ENCODE results near the gene ZCCHC7. TPM values are rescaled to one million over a fixed set of nuclear protein-coding genes. Genes with fewer than 3 reads are reported as not detected.
"Not testable (repeated sequence)": the region's sequence is repeated elsewhere in the genome, so short reads cannot be mapped to it uniquely, and the experiment has no call there.

Gene ZCCHC7
- polyA plus RNA-seq, 3 donors, result 8.7 to 12.9 (median 12.5) TPM

GRCh38 chr9:37085233-37085632 lies 35.1 kb upstream of the ZCCHC7 start:
- Histone ChIP-seq H4K20me1 (ENCODE audit: insufficient read depth, low read length) (peaks cover 14% of the 10 kb centered on the region), H3K9me3 (replicated peaks in 1 of 2; ENCODE audit: control insufficient read depth in 1 of 2, insufficient read depth in 1 of 2, low read length in 2 of 2) (no peaks in the 10 kb centered on the region), H3K27me3 (ENCODE audit: control insufficient read depth in 2 of 2, insufficient read depth in 2 of 2, low read length in 2 of 2) (no peaks in the 10 kb centered on the region), H3K79me2 (ENCODE audit: insufficient read depth, low read length) (peaks cover 26% of the 10 kb centered on the region), H2AFZ (ENCODE audit: insufficient read depth, low read depth, low read length, poor library complexity, severe bottlenecking) (no peak overlapping the region), H3K4me1 (ENCODE audit: control insufficient read depth in 1 of 2, insufficient read depth in 2 of 2, low read length in 2 of 2) (peaks cover 4 to 14% of the 10 kb centered on the region in 2 donors), H3K4me2 (replicated peaks; ENCODE audit: extremely low read depth, low read length, poor library complexity, severe bottlenecking) (no peak overlapping the region), H3K4me3 (replicated peaks in 1 of 3; ENCODE audit: low read depth in 2 of 3, low read length in 3 of 3) (no peak overlapping the region), H3K9ac (ENCODE audit: insufficient read depth, low read length, poor library complexity, severe bottlenecking) (no peak overlapping the region), H3K36me3 (replicated peaks in 1 of 2; ENCODE audit: control insufficient read depth in 1 of 2, insufficient read depth in 2 of 2, low read length in 2 of 2) (peaks cover 21 to 36% of the 10 kb centered on the region in 2 donors), H3K27ac (ENCODE audit: low read depth in 1 of 2, low read length in 2 of 2) (no peak overlapping the region)
- Mint-ChIP-seq H3K4me1 (peaks cover 25% of the 10 kb centered on the region), H3K27ac (no peak overlapping the region), H3K27me3 (ENCODE audit: low read depth in 3 of 3) (peaks cover 0 to 2% (median 0%) of the 10 kb centered on the region in 3 donors), H3K36me3 (peaks cover 29% of the 10 kb centered on the region in 2 donors), H3K4me3 (no peak overlapping the region), H3K9me3 (no peaks in the 10 kb centered on the region)
- no peak for DNase-seq
- intact Hi-C loops (cut with micrococcal nuclease), result no loop called here
- WGBS (ENCODE audit: insufficient coverage), result no CpG with 5 or more reads among the region's 1 CpG
- no peak for TF ChIP-seq CTCF (IDR thresholded peaks at IDR 0.05)

GRCh38 chr9:37092714-37093295 lies 27.6 kb upstream of the ZCCHC7 start:
- H4K20me1 ChIP-seq (ENCODE audit: insufficient read depth, low read length); H3K4me1 ChIP-seq (ENCODE audit: control insufficient read depth in 1 of 2, insufficient read depth in 2 of 2, low read length in 2 of 2); H3K4me3 ChIP-seq (replicated peaks in 1 of 3; ENCODE audit: low read depth in 2 of 3, low read length in 3 of 3); H3K27ac ChIP-seq (ENCODE audit: low read depth in 1 of 2, low read length in 2 of 2); H3K79me2 ChIP-seq (ENCODE audit: insufficient read depth, low read length); DNase-seq; H3K9me3 ChIP-seq (replicated peaks in 1 of 2; ENCODE audit: control insufficient read depth in 1 of 2, insufficient read depth in 1 of 2, low read length in 2 of 2); intact Hi-C loops (cut with micrococcal nuclease); H3K27me3 ChIP-seq (ENCODE audit: control insufficient read depth in 2 of 2, insufficient read depth in 2 of 2, low read length in 2 of 2); H3K27me3 Mint-ChIP-seq (ENCODE audit: low read depth in 3 of 3); H3K9ac ChIP-seq (ENCODE audit: insufficient read depth, low read length, poor library complexity, severe bottlenecking); H3K4me1 Mint-ChIP-seq; H2AFZ ChIP-seq (ENCODE audit: insufficient read depth, low read depth, low read length, poor library complexity, severe bottlenecking); H3K4me2 ChIP-seq (replicated peaks; ENCODE audit: extremely low read depth, low read length, poor library complexity, severe bottlenecking); H3K9me3 Mint-ChIP-seq; H3K4me3 Mint-ChIP-seq: not testable (repeated sequence)
- WGBS (ENCODE audit: insufficient coverage), result no CpG with 5 or more reads among the region's 5 CpGs
- H3K36me3 ChIP-seq (replicated peaks in 1 of 2; ENCODE audit: control insufficient read depth in 1 of 2, insufficient read depth in 2 of 2, low read length in 2 of 2), result peaks cover 7 to 17% of the 10 kb centered on the region in 2 donors
- peak overlapping the region in 1 of 7 donors; percentile 37 for H3K27ac Mint-ChIP-seq
- peaks cover 9 to 12% of the 10 kb centered on the region in 2 donors for H3K36me3 Mint-ChIP-seq
